Cerebellar nuclear complex (tissue), 1 donor: ENCODE measurements around the gene DUOX1.
"Not testable (repeated sequence)": the region's sequence is repeated elsewhere in the genome, so short reads cannot be mapped to it uniquely, and the experiment has no call there.

Experiments
- DNase-seq, 2 experiments: peaks; one replicate each; lab custom pipeline; 2025; lab: John Stamatoyannopoulos, UW

The DUOX1 gene

DNA sequence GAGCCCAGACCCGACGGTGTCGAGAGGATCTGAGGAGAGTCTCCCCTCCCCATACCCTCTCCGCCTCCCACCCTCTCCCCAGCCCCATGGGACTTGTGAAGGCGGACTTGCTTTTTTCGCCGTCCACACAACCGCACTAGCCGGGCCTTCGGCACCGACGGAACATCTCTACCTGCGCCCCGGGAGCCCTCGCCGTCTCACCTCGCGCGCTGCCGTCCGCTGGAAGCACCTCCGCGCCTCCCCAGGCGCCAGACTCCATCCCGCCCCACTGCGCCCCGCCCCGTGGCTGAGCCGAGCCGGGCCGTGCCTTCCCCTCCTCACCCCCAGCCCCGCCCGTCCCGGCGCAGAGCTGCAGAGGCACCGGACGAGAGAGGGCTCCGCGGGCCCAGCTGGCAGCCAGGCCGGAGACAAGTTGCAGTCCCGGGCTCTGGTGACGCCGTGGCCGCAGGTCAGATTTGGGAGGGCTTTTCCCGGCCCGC lies at the start of gene DUOX1, which contains the start of gene DUOXA1:
DUOX1 (plus strand) TSS at position 344 of the 479 bp plus-strand sequence. CDS start 1,973 bp downstream, outside the sequence.
DUOXA1 (minus strand) TSS at position 229 of the 479 bp plus-strand sequence. CDS start 6,865 bp downstream, outside the sequence.
- DNase-seq = no peak

DNA sequence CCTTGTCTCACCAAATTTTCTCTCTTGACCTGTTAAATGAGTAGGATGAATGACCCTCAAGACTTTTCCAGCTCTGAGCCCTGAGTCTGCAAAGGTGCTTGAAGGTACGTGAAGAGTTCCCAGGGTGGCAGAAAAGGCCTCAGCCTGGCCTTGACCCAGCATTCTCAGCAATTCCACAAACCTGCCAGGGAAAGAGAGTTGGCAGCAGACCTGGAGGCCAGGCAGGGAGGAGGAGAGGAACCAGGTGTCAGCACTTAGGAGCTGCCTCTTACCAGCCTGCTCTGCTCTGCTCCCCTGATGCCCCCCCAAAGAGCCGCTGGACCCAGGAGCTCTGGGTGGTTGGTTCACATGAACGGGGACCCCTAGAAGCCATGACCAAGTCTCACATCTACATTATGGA lies 49.2 kb upstream of the DUOX1 start:
- DNase-seq = peak in 1 of 2 experiments; percentile 6

DNA sequence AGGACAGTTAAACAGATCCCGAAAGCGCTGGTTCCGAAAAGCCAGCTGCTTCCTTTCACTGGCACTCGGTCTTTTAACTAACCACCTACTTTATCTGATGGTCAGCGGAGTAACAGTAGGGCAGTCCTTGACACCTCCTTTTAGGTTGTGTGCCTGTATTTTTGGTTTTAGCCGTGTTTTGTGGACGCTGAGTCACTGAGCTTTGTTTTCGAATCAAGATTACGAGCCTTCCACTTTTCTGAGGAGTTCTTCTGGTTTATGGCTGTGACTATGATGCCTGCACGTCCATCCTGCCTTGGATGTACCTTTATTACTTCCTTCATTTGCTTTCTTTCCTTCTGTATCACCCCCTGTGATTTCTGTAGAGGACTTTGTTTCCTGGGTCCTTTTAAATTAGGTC lies 47.4 kb upstream of the DUOX1 start:
- DNase-seq = not testable (repeated sequence)

DNA sequence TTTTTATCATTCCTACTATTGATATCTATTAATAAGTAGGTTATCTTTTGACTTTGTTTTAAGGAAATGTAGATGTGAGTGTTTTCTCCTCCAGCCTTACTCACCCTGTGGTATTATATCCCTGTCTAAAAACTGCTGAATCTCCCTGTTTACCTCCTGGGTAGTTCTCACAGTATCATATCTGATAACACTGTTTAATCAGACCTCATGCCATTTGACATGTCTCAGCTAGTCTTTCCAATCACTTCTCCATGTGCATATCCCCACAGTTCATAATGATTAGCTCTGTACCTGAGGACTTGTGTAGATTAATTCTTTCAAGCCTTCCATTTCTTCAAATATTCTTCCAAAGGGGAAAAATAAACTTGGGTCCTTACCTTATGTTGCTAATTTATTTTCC lies 46.6 kb upstream of the DUOX1 start:
- no peak for DNase-seq

DNA sequence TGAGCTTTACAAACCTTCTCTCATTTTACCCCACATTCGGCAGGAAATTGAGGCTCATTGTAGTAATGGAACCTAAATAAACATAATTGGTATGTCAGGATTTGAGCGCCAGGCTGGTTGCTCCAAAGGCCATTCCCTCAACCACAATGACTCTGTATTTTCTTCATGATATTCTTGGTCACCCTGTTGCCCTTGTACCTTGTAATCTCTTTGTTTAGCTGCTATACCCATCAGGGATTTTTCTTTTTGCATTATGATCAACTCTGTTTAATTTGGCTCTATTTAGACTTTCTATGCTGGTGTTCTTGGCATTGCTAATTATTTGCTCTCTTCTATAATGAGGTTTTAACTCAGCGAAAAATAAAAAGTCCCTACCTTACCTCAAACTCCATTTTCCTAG lies 45.6 kb upstream of the DUOX1 start:
- no peak for DNase-seq

DNA sequence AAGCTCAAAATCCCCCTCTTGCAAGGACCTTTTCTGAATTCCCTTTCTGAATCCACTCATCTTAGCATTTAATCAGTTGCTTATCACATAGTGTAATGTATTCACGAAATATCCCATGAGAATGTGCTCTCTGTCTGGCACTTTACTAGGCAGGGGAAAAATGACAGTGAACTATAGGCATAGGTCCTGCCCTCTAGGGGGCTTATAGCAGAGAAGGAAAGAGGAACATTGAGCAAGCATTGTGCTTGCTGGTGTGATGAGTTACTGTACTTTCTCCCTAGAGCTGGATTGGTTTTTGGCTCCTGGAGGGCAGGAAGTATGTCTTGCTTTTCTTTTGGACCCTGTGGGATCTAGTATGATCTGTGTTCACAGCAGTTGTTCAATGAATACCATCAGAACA lies 42.3 kb upstream of the DUOX1 start:
- no peak for DNase-seq

DNA sequence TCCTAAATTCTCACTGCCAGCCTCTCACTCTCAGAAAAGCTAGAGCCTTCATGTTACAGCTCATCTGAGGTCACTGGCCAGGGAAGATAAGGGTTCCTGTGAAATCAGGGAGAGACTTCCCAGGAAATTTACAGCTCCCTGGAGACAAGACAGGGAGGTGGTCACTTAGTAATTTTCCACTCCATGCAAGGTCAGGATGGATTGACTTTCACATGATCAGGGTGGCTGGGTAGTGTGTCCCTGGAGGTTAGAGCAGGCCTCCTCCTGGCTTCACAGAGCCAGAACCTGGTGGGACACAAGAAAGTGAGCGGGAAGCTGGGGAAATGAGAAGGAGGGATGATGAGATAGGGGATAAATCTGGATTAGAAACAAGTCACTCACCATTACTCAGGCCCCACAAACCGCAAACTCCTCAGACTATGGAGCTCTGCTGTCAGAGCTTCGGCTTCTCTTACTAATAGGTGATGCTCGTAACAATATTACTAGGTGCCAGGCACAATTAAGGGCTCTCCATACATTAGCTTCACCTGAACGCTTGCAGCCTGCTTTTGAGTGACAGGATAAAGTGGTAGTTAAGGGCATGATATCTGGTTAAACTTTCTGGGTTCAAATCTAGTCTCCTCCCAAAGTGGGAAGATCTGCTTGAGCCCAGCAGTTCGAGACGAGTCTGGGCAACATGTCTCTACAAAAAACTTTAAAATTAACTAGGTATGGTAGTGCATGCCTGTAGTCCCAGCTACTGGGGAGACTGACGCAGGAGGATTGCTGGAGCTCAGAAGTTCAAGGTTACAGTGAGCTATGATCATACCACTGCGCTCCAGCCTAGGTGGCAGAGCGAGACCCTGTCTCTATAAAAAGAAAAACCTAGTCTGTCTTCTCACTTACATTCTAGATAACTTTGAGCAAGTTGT lies 40.7 kb upstream of the DUOX1 start:
- no peak for DNase-seq

DNA sequence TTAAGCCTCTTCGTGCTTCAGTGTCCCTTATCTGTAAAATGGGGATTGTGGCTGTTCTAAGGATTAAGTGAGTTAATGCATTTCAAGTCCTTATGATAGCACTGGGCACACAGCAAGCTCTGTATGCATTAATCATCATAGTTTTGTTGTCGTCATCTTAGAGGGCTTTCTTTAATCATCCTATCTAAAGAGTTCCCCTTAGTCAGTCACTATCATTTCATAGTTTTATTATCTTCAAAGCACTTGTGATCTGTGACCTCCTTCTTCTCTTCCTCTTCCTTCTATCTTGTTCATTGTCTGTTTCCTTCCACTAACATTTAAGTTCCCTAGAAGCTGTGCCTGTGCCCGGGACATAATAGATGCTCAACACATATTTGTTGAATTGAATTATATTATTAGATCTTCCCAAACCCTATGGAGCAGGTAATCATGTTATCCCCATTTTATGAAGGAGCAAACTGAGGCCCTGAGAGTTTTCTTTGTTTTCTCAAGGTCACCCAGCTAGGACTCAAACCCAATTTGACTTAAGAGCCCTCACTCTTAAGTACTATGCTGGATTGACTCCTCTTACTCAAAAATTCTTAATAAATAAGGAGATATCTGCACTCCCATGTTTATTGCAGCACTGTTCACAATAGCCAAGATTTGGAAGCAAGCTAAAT lies 40.0 kb upstream of the DUOX1 start:
- no peak for DNase-seq

DNA sequence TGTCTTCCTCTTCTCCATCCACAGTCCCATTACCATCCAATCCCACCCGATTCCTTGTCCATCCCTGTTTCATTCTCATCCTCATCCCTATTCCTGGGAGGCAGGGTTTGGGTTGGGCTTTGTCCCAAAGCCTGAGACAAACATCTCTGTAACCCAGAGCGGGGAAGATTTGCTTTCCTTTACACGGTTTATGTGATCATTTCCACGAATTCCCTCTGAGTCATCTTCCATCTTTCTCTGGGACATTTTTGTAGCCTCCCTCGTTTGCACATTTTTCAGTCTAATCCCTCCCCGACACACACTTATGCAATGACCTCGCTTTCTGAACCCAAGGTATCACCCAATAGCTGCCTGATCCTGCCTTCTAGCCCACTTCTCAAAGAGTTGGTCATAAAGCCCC lies 38.6 kb upstream of the DUOX1 start:
- DNase-seq = no peak

DNA sequence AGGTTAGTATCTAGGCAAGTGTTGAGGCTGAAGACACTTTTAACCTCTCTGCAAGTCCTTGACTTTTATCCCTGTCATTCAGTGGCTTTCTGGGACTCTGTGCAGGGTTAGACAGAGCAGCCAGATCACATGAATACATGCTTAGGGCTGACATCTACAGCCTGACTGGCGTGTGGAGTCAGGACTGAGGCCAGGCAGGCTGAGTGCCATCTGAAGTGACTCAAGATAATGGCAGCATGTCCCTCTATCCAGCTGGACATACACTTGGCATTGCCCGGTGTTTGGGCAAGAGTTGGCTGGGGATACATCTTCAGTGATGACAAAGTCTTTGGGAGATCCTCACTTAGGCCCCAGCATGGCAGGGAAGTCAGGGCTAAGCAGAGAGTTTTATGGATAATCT lies 38.2 kb upstream of the DUOX1 start:
- DNase-seq = no peak

DNA sequence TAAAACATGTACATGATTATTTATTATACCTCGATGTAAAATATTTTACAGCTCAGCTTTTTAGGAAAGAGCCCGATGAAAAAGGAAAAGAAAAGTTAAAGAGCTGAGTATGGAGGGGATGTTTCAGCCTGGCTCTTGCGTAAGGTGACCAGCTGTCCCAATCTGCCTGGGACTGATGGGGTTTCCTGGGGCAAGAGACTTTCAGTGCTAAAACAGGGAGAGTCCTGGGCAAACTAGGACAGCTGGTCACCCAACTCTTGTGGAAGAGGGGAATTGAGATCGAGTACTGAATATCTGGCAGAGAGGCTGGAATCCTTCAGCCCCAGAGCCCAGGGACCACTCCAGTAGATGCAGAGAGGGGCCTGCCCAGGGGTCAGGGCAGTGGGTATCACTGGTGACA lies 36.8 kb upstream of the DUOX1 start:
- DNase-seq = no peak

DNA sequence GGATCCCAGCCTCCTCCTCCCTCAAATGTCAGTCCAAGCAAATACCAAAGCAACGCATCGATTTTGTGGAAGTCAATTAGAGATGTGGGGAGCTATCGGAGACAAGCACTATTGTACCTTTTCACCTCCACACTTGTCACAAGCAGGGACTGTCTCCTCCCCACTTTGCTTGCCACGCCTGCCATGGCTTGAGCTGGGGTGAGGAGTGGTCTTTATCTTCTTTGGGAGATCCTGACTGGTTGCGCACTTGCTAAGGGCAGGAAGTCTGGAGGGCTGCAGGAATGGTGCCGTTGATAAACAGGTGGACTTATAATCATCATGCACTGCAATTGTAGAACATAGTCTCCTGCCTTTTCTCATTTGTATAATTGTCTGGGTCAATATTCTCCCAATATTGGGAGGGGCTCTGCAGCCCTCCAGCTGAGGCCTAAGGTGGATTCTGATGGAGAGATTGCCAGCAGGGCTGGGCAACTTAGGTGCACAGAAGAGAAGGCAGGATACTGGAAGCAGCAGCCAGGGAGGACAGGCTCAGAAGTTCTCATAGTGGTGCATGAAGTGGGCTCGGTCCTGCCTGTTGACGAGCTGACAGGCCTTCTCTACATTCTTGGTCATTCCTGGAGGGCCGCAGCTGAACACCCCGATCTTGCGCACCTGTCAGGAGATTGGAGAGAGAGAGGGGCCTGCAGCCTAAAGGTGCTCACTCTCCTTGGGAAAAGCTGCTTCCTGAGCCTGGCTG lies 36.0 kb upstream of the DUOX1 start:
- DNase-seq = no peak

DNA sequence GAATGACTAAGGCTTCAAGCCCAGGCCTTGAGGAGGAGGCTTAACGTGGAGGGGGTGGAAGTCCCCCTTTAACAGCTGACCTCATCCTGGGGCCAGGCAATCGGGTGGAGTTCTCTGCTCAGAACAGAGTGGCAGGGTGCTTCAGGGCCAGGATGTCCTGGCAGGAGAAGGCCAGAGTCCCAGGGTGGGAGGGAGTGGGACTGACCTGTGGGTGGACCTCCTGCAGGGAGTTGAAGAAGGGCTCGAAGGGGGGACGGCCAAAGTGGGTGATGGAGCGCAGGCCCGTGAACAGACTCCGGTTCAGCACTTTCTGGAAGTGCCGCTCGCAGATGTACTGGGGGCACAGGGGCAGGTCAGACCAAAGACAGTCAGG lies 35.5 kb upstream of the DUOX1 start:
- DNase-seq = no peak

DNA sequence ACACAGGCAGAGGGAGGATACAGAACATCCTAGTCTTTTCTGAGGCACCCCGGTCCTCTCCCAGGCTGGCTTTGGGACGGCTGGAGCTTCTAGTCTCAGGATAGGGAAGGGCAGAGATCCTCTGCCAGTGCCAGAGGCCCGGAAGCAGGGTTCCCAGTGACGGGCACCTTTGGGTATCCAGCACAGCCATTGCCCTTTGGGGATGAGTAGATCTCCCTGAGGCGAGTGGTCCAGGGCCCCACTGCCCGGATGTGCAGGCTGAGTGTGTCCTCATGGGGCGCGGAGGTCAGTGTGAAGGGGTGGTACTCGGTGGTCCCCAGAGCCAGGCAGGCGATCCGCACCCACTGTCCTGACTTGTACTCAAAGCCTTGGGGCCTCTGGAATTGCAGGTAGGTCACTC lies 34.1 kb upstream of the DUOX1 start:
- no peak for DNase-seq

DNA sequence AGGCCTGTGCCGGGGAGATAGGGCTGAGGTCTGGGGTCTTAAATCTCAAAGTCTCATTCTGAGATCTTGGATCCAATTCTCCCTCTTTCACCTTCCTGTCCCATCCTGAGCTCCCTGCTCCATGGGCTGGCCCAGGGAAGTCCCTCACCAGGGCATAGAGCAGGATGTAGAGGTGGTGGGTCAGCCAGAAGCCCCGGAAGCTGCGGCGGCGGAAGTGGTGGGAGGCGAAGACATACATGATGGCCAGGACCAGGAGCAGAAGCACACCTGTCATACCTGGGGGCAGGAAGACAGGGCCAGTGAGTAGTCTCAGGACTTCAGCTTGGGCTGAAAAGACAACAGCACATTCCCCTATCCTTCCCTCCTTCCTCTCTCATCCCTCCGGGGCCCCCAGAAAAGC lies 32.3 kb upstream of the DUOX1 start:
- DNase-seq = no peak

DNA sequence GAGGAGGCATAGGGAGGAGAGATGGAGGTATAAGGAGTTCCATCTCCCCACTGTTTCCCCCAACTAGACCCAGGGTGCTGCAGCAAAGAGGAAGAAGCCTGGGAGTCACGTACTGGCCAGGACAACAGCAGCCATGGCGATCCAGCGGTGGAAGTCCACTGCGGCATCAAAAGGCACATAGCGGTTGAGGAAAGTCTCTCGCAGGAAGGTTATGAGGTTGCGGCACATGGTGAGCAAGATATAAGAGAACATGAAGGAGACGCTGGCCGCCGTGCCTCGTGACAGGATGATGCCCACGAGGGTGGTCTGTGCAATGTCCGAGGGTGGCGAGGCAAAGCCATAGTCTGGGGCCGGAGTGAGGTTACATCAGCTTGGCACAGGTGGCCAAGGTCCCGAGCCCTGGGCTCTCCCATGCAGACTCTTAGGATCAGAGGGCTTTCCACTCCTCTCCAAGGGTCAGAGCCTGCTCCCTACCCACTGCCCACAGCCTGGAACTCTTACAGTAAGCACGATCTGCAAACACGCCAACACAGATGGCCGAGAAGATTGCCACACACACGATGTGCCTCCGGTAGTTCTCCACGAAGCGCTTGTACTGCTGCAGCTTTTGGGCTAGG lies 30.1 kb upstream of the DUOX1 start:
- DNase-seq = no peak

DNA sequence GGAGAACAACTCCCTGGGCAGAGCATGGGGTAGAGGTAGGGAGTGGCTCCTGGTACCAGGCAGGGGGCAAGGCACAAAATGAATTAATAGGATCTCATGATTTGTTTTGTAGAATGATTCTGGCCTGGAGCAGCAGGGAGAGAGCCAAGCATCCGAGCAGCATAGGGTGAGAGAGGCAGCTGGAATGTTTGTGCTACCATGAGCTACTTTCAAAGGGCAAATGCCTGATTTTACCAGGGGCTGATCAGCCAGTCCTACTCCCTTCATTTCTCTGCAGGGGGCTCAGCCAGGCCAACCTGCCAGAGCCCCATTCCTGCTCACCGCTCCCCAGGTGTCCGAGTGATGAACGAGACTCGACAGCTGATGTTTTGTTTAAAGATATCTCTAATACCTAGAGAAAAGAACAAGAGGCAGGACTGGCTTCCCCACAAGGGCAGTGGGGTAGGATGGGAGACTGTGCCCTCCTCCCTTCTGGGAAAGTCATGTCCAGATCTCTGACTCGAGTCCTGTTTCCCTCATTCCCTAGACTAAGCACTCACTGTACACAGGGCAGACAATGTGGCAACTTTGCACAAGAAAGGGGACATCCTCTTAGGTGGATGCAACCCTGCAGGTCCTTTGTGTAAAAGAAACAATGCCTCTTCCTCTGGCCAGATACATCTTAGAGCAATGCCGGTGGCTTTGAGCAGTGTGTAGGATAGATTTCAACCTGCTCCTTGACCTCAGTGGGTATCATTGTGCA lies 28.7 kb upstream of the DUOX1 start:
- DNase-seq = no peak

DNA sequence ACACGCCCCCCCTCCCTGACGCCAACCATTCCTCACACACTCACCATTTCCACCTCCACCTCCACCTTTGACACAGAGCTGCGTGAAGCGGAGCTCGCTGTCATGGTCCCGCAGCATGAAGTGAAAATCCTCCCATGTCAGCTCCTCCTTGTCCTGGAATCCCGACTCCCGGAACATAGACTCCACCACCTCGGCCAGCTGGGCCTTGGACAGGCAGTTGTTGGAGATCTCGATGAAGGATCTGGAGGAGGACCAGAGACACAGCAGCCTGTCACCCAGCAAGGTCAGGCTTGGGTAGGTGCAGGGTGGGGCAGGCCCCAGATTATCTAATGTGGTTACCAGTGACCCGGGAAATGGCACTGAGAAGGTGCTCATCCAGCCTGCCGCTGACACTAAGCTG lies 28.0 kb upstream of the DUOX1 start:
- DNase-seq = no peak

DNA sequence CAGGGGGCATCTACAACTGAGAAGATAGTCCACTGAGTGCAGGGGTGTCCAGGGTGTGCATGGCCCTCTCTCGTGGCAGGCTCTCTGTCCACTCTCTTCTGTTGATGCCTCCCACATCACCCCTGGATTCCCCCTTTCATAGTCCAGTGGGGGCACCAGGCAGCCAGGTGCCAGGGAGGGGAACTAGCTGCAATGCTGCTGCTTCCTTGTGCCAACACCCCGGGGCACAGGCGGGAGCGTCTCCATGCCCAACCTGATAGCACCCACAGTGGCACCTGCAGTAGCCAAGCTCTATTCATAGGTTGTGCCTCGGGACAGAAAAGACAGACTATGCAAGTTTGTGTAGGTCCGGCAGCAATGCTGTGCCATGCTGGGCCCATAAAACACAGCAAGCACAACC lies 27.6 kb upstream of the DUOX1 start:
- DNase-seq = no peak

DNA sequence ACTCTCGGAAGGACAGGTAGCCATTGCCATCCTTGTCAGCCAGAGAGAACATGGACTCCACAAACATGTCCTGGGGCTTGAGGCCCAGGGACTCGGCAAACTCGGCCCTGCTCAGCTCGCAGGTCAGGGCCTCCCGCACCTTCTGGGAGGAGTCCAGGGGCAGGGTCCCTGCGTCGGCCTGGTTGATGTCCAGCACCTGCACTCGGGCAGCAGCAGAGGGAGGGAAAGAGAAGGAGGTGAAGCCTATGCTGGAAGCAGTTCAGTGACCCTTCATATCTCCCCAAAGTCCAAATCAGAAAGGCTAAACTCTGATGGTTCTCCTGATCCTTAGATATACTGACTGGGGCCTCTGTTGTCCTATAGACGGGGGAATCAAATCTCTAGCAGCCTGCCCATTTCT lies 25.6 kb upstream of the DUOX1 start:
- not testable (repeated sequence) for DNase-seq

DNA sequence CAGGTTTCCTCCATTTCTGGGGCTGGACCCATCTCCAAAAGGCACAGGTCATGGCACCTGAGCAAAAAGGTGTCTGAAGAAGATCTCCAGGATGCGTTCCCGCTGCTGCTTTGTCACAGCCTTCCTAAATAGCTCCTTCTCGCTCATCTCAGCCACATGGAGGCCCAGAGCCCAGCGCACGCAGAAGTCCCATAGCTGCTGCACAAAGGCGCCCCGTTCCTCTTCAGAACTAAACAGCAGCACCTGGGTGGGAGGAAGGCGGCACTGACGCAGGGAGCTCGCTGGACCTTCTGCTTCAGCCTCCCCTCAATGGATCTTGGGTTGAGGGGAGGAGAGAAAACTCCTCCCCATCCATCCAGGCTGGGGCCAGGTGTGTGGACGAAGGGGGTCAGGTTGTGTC lies 24.2 kb upstream of the DUOX1 start:
- DNase-seq = no peak
